WTC11 (cell line): Measurements from ENCODE around the gene MX1. TPM values are rescaled to one million over a fixed set of nuclear protein-coding genes. Genes with fewer than 3 reads are reported as not detected.

Experiments
- ATAC-seq: fragments of 200-7000 bp; cut with Tn5 transposase; 2 replicates; pipeline ENCODE4 v1.10.0; 2021; ENCODE audit warnings: mild to moderate bottlenecking, moderate library complexity
- CTCF ChIA-PET: fragments of 300-600 bp; sonication (Branson Sonifier 250); formaldehyde crosslinking; loops from one replicate; lab custom pipeline; 2021; ENCODE audit warnings: antibody characterized with exemption; lab: Charles Lee
- POLR2A ChIA-PET: fragments of 350-600 bp; sonication (Branson Sonifier 250); formaldehyde crosslinking; loops from one replicate; lab custom pipeline; 2021; ENCODE audit warnings: antibody characterized with exemption; lab: Charles Lee
- DNase-seq: peaks from one replicate; pipeline ENCODE4 v3.0.0; 2021; ENCODE audit warnings: low spot score
- H3K27ac Mint-ChIP-seq: 2 replicates; pipeline ENCODE4 v1.8.0; 2021; ENCODE audit warnings: mixed read lengths
- H3K27me3 Mint-ChIP-seq: 2 replicates; pipeline ENCODE4 v1.8.0; 2021; ENCODE audit warnings: low read depth, mild to moderate bottlenecking, moderate library complexity, mixed read lengths
- H3K36me3 Mint-ChIP-seq: 2 replicates; pipeline ENCODE4 v1.8.0; 2021; ENCODE audit warnings: mixed read lengths
- H3K4me1 Mint-ChIP-seq: 2 replicates; pipeline ENCODE4 v1.8.0; 2022; ENCODE audit warnings: mixed read lengths
- H3K4me3 Mint-ChIP-seq: 2 replicates; pipeline ENCODE4 v1.8.0; 2021; ENCODE audit warnings: mild to moderate bottlenecking, moderate library complexity, mixed read lengths
- H3K9me3 Mint-ChIP-seq: 2 replicates; pipeline ENCODE4 v1.8.0; 2021; ENCODE audit warnings: mixed read lengths
- CBFB ChIP-seq: sonication (generic); formaldehyde crosslinking; IDR thresholded peaks from 2 replicates; pipeline ENCODE4 v1.8.1; 2022; ENCODE audit warnings: mild to moderate bottlenecking, low read depth, missing genetic modification reagents
- CREB1 ChIP-seq: sonication (generic); formaldehyde crosslinking; IDR thresholded peaks from 2 replicates; pipeline ENCODE4 v1.8.0; 2023; ENCODE audit warnings: mild to moderate bottlenecking, missing genetic modification reagents
- ESRRA ChIP-seq: sonication (generic); formaldehyde crosslinking; IDR thresholded peaks from 2 replicates; pipeline ENCODE4 v1.8.1; 2022; ENCODE audit warnings: mild to moderate bottlenecking, missing genetic modification reagents, borderline replicate concordance
- FOXJ3 ChIP-seq: sonication (generic); formaldehyde crosslinking; IDR thresholded peaks from 2 replicates; pipeline ENCODE4 v1.9.0; 2021; ENCODE audit warnings: missing genetic modification reagents, mild to moderate bottlenecking, borderline replicate concordance
- HMGA2 ChIP-seq: fragments of 250-450 bp; sonication (Bioruptor Pico); IDR thresholded peaks from 2 replicates; pipeline ENCODE4 v1.4.0; 2021; ENCODE audit warnings: mild to moderate bottlenecking, moderate library complexity
- JAZF1 ChIP-seq: fragments of 250-450 bp; sonication (Bioruptor Pico); IDR thresholded peaks from 2 replicates; pipeline ENCODE4 v1.9.0; 2021; ENCODE audit warnings: moderate library complexity, mild to moderate bottlenecking, inconsistent platforms
- MLX ChIP-seq: sonication (generic); formaldehyde crosslinking; IDR thresholded peaks from 2 replicates; pipeline ENCODE4 v1.8.1; 2023; ENCODE audit warnings: mild to moderate bottlenecking, missing genetic modification reagents, moderate library complexity
- NFYB ChIP-seq: sonication (generic); formaldehyde crosslinking; conservative IDR thresholded peaks from 2 replicates; pipeline ENCODE4 v1.8.0; 2022; ENCODE audit warnings: low read depth, missing genetic modification reagents
- OVOL2 ChIP-seq: fragments of 250-450 bp; sonication (Bioruptor Pico); IDR thresholded peaks from 2 replicates; pipeline ENCODE4 v1.9.0; 2021; ENCODE audit warnings: mild to moderate bottlenecking, borderline replicate concordance
- TP53 ChIP-seq: sonication (generic); formaldehyde crosslinking; IDR thresholded peaks from 2 replicates; pipeline ENCODE4 v1.8.1; 2023; ENCODE audit warnings: mild to moderate bottlenecking, missing genetic modification reagents
- ZBTB43 ChIP-seq: sonication (generic); formaldehyde crosslinking; IDR thresholded peaks from 2 replicates; pipeline ENCODE4 v1.8.1; 2023; ENCODE audit warnings: mild to moderate bottlenecking, missing genetic modification reagents
- ZMAT4 ChIP-seq: fragments of 250-450 bp; sonication (Bioruptor Pico); IDR thresholded peaks from 2 replicates; pipeline ENCODE4 v1.9.0; 2021; ENCODE audit warnings: mild to moderate bottlenecking
- ZNF219 ChIP-seq: sonication (generic); formaldehyde crosslinking; IDR thresholded peaks from 2 replicates; pipeline ENCODE4 v1.8.0; 2023; ENCODE audit warnings: missing genetic modification reagents, mild to moderate bottlenecking, borderline replicate concordance
- ZNF416 ChIP-seq: fragments of 250-450 bp; sonication (Bioruptor Pico); IDR thresholded peaks from 2 replicates; pipeline ENCODE4 v1.9.0; 2021; ENCODE audit warnings: mild to moderate bottlenecking, inconsistent platforms
- ZNF512 ChIP-seq: sonication (generic); formaldehyde crosslinking; IDR thresholded peaks from 2 replicates; pipeline ENCODE4 v1.8.1; 2022; ENCODE audit warnings: missing genetic modification reagents, borderline replicate concordance
- total RNA-seq: library from RNA; stranded (reverse); gene quantifications from 3 replicates; pipeline ENCODE4 v1.2.3, GENCODE V29; 2021
- TF ChIP-seq, protein P1 (sequence below): sonication (generic); formaldehyde crosslinking; IDR thresholded peaks from 2 replicates; pipeline ENCODE4 v1.8.0; 2023; ENCODE audit warnings: missing genetic modification reagents
- TF ChIP-seq, protein P2 (sequence below): sonication (generic); formaldehyde crosslinking; IDR thresholded peaks from 2 replicates; pipeline ENCODE4 v1.8.1; 2023; ENCODE audit warnings: mild to moderate bottlenecking, missing genetic modification reagents, moderate library complexity
- TF ChIP-seq, protein P3 (sequence below): sonication (generic); formaldehyde crosslinking; IDR thresholded peaks from 2 replicates; pipeline ENCODE4 v1.8.1; 2022; ENCODE audit warnings: mild to moderate bottlenecking, missing genetic modification reagents, moderate library complexity, borderline replicate concordance

MX1 gene
- total RNA-seq, 1 experiment from 2014 or later: 3.6 TPM

- TF ChIP-seq, protein P1, sequence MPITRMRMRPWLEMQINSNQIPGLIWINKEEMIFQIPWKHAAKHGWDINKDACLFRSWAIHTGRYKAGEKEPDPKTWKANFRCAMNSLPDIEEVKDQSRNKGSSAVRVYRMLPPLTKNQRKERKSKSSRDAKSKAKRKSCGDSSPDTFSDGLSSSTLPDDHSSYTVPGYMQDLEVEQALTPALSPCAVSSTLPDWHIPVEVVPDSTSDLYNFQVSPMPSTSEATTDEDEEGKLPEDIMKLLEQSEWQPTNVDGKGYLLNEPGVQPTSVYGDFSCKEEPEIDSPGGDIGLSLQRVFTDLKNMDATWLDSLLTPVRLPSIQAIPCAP (CRISPR knock-in tag): no peak
- TF ChIP-seq ZMAT4 (CRISPR knock-in tag) (no peak), TP53 (CRISPR knock-in tag) (no peak)
These were observed 19.4 kb downstream of the MX1 start (continued) for GRCh38 chr21:41445465-41445862.

DNA sequence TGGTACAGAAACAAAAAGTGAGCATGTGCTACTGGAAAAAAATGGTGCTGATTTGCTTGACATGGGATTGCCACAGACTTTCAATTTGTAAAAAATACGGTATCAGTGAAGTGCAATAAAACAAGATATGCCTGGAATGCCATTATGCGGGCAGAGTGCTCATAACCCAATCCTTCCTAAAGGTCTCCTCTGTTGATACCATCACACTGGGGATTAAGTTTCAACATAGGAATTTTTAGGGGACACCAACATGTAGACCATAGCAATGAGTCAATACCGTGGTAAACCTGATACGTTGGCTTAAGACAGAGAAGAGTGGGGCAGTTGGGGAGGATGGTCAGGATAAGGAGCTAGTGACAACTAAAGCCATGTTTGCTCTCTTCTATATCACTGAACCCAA, 20.5 kb downstream of the MX1 start:
- no peaks in the 10 kb centered on the region for H3K36me3 Mint-ChIP-seq
- TF ChIP-seq HMGA2 (CRISPR knock-in tag) (no peak), CREB1 (CRISPR knock-in tag) (no peak), OVOL2 (CRISPR knock-in tag) (no peak), MLX (CRISPR knock-in tag) (no peak), ZNF219 (no peak), CBFB (no peak), FOXJ3 (CRISPR knock-in tag) (no peak), JAZF1 (CRISPR knock-in tag) (no peak), ESRRA (CRISPR knock-in tag) (no peak), ZNF512 (CRISPR knock-in tag) (no peak), ZNF416 (CRISPR knock-in tag) (no peak), NFYB (CRISPR knock-in tag) (no peak)
- TF ChIP-seq, protein P2, sequence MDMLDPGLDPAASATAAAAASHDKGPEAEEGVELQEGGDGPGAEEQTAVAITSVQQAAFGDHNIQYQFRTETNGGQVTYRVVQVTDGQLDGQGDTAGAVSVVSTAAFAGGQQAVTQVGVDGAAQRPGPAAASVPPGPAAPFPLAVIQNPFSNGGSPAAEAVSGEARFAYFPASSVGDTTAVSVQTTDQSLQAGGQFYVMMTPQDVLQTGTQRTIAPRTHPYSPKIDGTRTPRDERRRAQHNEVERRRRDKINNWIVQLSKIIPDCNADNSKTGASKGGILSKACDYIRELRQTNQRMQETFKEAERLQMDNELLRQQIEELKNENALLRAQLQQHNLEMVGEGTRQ (CRISPR knock-in tag): no peak
- TF ChIP-seq, protein P3, sequence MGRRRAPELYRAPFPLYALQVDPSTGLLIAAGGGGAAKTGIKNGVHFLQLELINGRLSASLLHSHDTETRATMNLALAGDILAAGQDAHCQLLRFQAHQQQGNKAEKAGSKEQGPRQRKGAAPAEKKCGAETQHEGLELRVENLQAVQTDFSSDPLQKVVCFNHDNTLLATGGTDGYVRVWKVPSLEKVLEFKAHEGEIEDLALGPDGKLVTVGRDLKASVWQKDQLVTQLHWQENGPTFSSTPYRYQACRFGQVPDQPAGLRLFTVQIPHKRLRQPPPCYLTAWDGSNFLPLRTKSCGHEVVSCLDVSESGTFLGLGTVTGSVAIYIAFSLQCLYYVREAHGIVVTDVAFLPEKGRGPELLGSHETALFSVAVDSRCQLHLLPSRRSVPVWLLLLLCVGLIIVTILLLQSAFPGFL (CRISPR knock-in tag): no peak
- H3K27ac Mint-ChIP-seq: no peak overlapping the region
- DNase-seq (no peak), ATAC-seq (no peak)
- ChIA-PET POLR2A (no interaction called here), CTCF (no interaction called here)
- no peaks in the 10 kb centered on the region for H3K9me3 Mint-ChIP-seq
- H3K4me3 Mint-ChIP-seq: no peak overlapping the region
- H3K4me1 Mint-ChIP-seq: peaks cover 3% of the 10 kb centered on the region; the same call in 1 of the 2 replicates
- peaks cover 3% of the 10 kb centered on the region for H3K27me3 Mint-ChIP-seq

- TF ChIP-seq ZBTB43 (CRISPR knock-in tag) (no peak), CREB1 (CRISPR knock-in tag) (no peak)
- POLR2A ChIA-PET: no interaction called here
These were observed 21.3 kb downstream of the MX1 start for GRCh38 chr21:41447356-41447755.

More at GRCh38 chr21:41447356-41447755, 21.3 kb downstream of the MX1 start:
- H3K4me1 Mint-ChIP-seq: peaks cover 3% of the 10 kb centered on the region; the same call in 1 of the 2 replicates
- no peaks in the 10 kb centered on the region for H3K36me3 Mint-ChIP-seq
- CTCF ChIA-PET: no interaction called here
- H3K4me3 Mint-ChIP-seq: no peak overlapping the region
- no peak overlapping the region for H3K27ac Mint-ChIP-seq
- peaks cover 3% of the 10 kb centered on the region for H3K27me3 Mint-ChIP-seq
- no peaks in the 10 kb centered on the region for H3K9me3 Mint-ChIP-seq
- ATAC-seq: no peak
- no peak for DNase-seq
